AG04449 (cell line): ENCODE results near the gene LTO1.
"Not testable (repeated sequence)": the region's sequence is repeated elsewhere in the genome, so short reads cannot be mapped to it uniquely, and the experiment has no call there.

Source experiments
- CTCF ChIA-PET: fragments of 350-600 bp; formaldehyde crosslinking; extraction: SDS; loops from one replicate; lab custom pipeline; 2021; ENCODE audit warnings: antibody characterized with exemption; lab: Yijun Ruan, JAX
- POLR2A ChIA-PET: fragments of 400-600, 350-600 bp; formaldehyde crosslinking; extraction: SDS; loops from one replicate; lab custom pipeline; 2020; ENCODE audit warnings: antibody characterized with exemption, inconsistent platforms; lab: Yijun Ruan, JAX
- DNase-seq: peaks from one replicate; pipeline ENCODE4 v3.0.0-alpha.2; 2010; ENCODE audit warnings: low read depth, low spot score
- H3K4me3 ChIP-seq: 2 replicates; pipeline ENCODE4 v1.5.1; 2011; ENCODE audit warnings: low read depth, mild to moderate bottlenecking, control low read depth, low read length
- CTCF ChIP-seq: IDR thresholded peaks from one replicate; pipeline ENCODE4 v1.5.1; 2011; ENCODE audit warnings: mild to moderate bottlenecking, moderate library complexity, low read length, control low read depth, inconsistent platforms; ENCODE audit not compliant: insufficient read depth; ENCODE audit errors: missing control alignments

The LTO1 gene

GRCh38 chr11:69697861-69698260 lies 22.7 kb upstream of the LTO1 start:
- no peak overlapping the region for H3K4me3 ChIP-seq
- no peak for DNase-seq
- POLR2A ChIA-PET, result no interaction called here
- TF ChIP-seq CTCF, result no peak
- CTCF ChIA-PET, result no interaction called here

DNA sequence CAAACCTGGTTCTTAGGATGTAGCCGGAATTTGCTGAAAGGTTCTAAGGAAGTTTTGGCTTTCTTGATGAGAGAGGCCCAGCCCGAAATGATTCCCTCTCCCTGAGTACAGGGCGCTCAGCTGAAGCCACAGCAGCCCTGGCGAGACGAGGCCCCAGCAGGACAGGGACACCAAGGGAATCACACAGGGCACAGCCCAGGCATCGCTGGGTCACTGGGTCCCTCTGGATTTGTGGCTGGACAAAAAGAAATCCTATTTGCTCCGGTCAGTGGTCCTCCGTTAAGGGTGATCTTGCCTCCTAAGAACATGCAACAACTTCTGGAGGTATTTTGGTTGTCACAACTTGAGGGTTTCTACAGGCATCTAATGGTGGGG lies 22.3 kb upstream of the LTO1 start:
- no peak for TF ChIP-seq CTCF
- ChIA-PET CTCF (no interaction called here), POLR2A (no interaction called here)
- no peak overlapping the region for H3K4me3 ChIP-seq
- DNase-seq, result no peak

DNA sequence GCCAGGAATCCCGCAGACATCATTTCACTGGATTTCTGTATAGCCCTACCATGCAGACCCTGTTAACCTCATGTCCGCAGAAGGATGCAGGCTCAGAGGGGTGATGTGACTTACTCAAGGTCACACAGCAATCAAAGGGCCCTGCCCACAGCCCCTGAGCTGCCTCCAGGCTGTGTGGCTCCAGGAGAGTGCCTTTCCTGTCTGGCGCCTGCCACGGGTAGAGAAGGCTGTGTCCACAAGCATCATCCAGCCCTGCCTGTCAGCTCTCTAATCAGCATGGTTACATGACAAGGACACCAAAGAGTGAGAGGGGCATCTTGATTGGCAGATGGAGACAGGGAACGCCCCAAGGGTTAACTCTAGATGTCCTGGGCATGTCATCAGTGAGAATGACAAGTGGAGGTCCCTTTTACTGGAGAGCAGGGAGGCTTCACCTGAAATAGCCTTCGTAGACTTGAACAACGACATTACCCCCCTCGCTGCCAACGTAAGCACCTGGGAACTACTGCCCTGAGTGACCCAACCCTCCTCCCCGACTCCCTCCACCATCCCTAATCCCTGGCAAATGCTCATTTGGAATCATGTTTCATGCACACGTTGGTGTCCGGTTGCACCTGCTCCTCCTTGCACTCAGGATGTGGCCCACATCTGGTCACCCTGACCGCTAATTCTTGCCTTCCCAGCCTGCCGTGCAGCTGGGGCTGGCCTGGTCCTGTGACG lies 21.8 kb upstream of the LTO1 start:
- no peak for TF ChIP-seq CTCF
- POLR2A ChIA-PET, result no interaction called here
- DNase-seq, result no peak
- no peak overlapping the region for H3K4me3 ChIP-seq
- CTCF ChIA-PET, result interaction anchor here (0.6 to 1.3 kb wide), 4 partner anchors 11 to 194 kb away, joined by 3 to 5 read pairs (median 3); no protein-coding TSS in a partner anchor

DNA sequence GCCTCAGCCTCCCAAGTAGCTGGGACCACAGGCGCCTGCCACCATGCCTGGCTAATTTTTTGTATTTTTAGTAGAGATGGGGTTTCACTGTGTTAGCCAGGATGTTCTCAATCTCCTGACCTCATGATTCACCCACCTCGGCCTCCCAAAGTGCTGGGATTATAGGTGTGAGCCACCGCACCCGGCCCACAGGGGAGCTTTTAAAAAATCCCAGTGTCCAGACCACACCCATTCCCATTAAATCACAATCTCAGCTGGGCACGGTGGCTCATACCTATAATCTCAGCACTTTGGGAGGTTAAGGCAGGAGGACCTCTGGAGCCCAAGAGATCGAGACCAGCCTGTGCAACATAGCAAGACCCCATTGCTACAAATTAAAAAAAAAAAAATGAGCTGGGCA lies 20.8 kb upstream of the LTO1 start:
- CTCF ChIA-PET, result interaction anchor here (0.6 to 1.3 kb wide), 4 partner anchors 10 to 195 kb away, joined by 3 to 5 read pairs (median 3); no protein-coding TSS in a partner anchor
- DNase-seq, POLR2A ChIA-PET, H3K4me3 ChIP-seq: not testable (repeated sequence)

GRCh38 chr11:69695581-69695980 lies 20.4 kb upstream of the LTO1 start:
- H3K4me3 ChIP-seq, result no peak overlapping the region
- TF ChIP-seq CTCF, result no peak
- no peak for DNase-seq
- CTCF ChIA-PET, result interaction anchor here (1.2 to 1.3 kb wide), 3 partner anchors 9 to 195 kb away, joined by 3 to 5 read pairs (median 3); no protein-coding TSS in a partner anchor
- POLR2A ChIA-PET, result no interaction called here

DNA sequence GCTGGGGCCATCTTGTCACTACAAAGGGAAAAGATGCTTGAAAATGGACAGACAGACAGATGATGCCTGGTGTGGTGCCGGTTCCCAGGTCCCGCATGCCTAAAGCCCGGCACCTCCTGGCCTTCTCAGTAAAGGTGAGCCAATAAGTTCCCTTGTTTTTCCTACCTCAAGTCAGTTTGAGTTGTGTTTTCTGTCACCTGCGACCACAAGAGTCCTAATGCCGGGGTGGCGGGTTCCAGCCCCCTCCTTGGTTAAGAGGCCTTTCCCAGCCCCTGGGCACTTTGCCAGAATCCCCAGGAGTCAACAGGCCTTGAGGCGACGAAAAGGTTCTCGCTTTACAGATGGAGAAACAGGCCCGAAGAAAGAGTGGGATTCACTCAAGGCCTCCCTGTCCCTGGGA lies 19.6 kb upstream of the LTO1 start:
- H3K4me3 ChIP-seq, result no peak overlapping the region
- no peak for DNase-seq
- POLR2A ChIA-PET, result no interaction called here
- TF ChIP-seq CTCF, result no peak
- CTCF ChIA-PET, result no interaction called here

DNA sequence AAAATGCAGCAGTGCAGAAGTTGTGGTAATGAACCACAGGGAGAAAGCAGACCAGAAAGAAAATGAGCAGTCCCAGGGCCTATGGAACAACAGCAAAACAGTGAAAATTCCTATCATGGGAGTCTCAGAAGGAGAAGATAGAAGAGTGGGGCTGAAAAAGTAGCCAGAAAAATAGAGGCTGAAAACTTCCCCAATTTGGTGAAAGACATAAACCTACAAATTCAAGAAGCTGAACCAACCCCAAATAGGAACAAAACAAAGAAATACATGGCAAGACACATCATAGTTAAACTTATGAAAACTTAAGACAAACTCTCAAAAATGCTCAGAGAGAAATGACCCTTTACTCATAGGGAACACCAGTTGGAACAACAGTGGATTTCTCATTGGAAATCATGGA lies 17.3 kb upstream of the LTO1 start:
- ChIA-PET POLR2A (no interaction called here), CTCF (no interaction called here)
- no peak for DNase-seq
- TF ChIP-seq CTCF, result no peak
- H3K4me3 ChIP-seq, result no peak overlapping the region
